Suprapubic skin (tissue), 4 donors: ENCODE data around the gene GLYR1.

Source experiments
- CTCF ChIP-seq, 2 donors: fragments of 200-600 bp in 1 of 2; fragments of 450-650 bp in 1 of 2; sonication (generic) in 1 of 2; IDR thresholded peaks; one replicate each; pipeline ENCODE4 v1.5.1; 2016 to 2019; ENCODE audit warnings: antibody characterized with exemption in 2 of 2, mild to moderate bottlenecking in 1 of 2, moderate library complexity in 1 of 2
- POLR2A ChIP-seq, 2 donors: fragments of 450-650 bp; IDR thresholded peaks; one replicate each; pipeline ENCODE4 v1.6.1; 2017; ENCODE audit warnings: antibody characterized with exemption in 2 of 2, mild to moderate bottlenecking in 2 of 2, moderate library complexity in 2 of 2
- POLR2AphosphoS5 ChIP-seq, 3 donors: sonication (generic); formaldehyde crosslinking; IDR thresholded peaks; one replicate each; pipeline ENCODE4 v1.6.1; 2017; ENCODE audit warnings: antibody characterized with exemption in 3 of 3

GRCh38 chr16:4788489-4788889 is 58.6 kb downstream of the GLYR1 start:
- TF ChIP-seq POLR2A (IDR thresholded peaks at IDR 0.05): no peak
- TF ChIP-seq CTCF (IDR thresholded peaks at IDR 0.05): no peak
- TF ChIP-seq POLR2AphosphoS5 (IDR thresholded peaks at IDR 0.05): no peak
